ENCODE measurements around the gene ANXA3. TPM values are rescaled to one million over a fixed set of nuclear protein-coding genes. Genes with fewer than 3 reads are reported as not detected.

Gene ANXA3
- polyA plus RNA-seq, 1 of the 3 experiments (the other 2 are of a cell fraction), result 13.8 TPM

DNA sequence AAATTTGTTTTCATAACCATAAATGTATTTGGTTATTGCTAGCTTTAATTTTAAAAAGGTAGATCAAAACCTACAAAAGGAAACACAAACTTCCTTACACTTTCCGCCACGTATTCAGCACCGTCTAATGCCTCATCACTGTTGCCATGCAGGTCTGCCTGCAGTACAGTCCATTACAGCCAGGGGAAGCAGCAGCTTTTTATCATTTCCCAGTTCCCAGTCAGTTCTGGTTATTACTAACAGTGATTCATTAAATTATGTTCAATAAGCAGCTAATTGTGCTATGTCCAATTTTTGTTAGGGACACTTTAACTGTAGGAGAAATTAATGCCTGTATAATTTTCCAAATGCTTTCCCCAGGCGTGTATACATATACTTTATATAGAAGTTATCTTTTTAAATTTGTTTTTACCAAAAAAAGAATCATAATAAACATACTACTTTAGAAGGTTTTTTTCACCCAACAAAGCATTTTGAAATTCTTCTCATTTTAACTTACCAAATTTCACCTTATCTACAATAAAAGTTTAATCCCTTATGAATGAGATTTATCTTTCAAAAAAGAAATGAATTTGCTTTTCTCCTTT, 93.3 kb downstream of the ANXA3 start (continued):
- TF ChIP-seq EZH2phosphoT487 (IDR thresholded peaks at IDR 0.05; ENCODE audit: borderline replicate concordance, low read depth) (no peak), SIN3A (IDR thresholded peaks at IDR 0.05; ENCODE audit: borderline replicate concordance, low read depth, low read length) (peak; percentile 48; the same call in 1 of the 2 replicates), YY1 (IDR thresholded peaks at IDR 0.05; ENCODE audit: low read depth) (no peak), TAF1 (IDR thresholded peaks at IDR 0.05; ENCODE audit: borderline replicate concordance, low read depth, low read length) (no peak), RAD21 (IDR thresholded peaks at IDR 0.05; ENCODE audit: low read length) (peak; percentile 74), MXI1 (IDR thresholded peaks at IDR 0.05; ENCODE audit: low read depth, low read length) (no peak), NRF1 (IDR thresholded peaks at IDR 0.05; ENCODE audit: low read depth, low read length) (no peak)
- TF ChIP-seq, protein P1, sequence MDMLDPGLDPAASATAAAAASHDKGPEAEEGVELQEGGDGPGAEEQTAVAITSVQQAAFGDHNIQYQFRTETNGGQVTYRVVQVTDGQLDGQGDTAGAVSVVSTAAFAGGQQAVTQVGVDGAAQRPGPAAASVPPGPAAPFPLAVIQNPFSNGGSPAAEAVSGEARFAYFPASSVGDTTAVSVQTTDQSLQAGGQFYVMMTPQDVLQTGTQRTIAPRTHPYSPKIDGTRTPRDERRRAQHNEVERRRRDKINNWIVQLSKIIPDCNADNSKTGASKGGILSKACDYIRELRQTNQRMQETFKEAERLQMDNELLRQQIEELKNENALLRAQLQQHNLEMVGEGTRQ (IDR thresholded peaks at IDR 0.05; ENCODE audit: borderline replicate concordance, low read depth, low read length), result no peak
- TF ChIP-seq, protein P2, sequence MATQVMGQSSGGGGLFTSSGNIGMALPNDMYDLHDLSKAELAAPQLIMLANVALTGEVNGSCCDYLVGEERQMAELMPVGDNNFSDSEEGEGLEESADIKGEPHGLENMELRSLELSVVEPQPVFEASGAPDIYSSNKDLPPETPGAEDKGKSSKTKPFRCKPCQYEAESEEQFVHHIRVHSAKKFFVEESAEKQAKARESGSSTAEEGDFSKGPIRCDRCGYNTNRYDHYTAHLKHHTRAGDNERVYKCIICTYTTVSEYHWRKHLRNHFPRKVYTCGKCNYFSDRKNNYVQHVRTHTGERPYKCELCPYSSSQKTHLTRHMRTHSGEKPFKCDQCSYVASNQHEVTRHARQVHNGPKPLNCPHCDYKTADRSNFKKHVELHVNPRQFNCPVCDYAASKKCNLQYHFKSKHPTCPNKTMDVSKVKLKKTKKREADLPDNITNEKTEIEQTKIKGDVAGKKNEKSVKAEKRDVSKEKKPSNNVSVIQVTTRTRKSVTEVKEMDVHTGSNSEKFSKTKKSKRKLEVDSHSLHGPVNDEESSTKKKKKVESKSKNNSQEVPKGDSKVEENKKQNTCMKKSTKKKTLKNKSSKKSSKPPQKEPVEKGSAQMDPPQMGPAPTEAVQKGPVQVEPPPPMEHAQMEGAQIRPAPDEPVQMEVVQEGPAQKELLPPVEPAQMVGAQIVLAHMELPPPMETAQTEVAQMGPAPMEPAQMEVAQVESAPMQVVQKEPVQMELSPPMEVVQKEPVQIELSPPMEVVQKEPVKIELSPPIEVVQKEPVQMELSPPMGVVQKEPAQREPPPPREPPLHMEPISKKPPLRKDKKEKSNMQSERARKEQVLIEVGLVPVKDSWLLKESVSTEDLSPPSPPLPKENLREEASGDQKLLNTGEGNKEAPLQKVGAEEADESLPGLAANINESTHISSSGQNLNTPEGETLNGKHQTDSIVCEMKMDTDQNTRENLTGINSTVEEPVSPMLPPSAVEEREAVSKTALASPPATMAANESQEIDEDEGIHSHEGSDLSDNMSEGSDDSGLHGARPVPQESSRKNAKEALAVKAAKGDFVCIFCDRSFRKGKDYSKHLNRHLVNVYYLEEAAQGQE (IDR thresholded peaks at IDR 0.05; ENCODE audit: low read depth, low read length), result no peak
- TF ChIP-seq, protein P3, sequence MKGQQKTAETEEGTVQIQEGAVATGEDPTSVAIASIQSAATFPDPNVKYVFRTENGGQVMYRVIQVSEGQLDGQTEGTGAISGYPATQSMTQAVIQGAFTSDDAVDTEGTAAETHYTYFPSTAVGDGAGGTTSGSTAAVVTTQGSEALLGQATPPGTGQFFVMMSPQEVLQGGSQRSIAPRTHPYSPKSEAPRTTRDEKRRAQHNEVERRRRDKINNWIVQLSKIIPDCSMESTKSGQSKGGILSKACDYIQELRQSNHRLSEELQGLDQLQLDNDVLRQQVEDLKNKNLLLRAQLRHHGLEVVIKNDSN (IDR thresholded peaks at IDR 0.05; ENCODE audit: borderline replicate concordance, low read depth), result no peak
- TF ChIP-seq, protein P4, sequence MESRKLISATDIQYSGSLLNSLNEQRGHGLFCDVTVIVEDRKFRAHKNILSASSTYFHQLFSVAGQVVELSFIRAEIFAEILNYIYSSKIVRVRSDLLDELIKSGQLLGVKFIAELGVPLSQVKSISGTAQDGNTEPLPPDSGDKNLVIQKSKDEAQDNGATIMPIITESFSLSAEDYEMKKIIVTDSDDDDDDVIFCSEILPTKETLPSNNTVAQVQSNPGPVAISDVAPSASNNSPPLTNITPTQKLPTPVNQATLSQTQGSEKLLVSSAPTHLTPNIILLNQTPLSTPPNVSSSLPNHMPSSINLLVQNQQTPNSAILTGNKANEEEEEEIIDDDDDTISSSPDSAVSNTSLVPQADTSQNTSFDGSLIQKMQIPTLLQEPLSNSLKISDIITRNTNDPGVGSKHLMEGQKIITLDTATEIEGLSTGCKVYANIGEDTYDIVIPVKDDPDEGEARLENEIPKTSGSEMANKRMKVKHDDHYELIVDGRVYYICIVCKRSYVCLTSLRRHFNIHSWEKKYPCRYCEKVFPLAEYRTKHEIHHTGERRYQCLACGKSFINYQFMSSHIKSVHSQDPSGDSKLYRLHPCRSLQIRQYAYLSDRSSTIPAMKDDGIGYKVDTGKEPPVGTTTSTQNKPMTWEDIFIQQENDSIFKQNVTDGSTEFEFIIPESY (IDR thresholded peaks at IDR 0.05; ENCODE audit: borderline replicate concordance, low read depth), result no peak
- TF ChIP-seq, protein P5, sequence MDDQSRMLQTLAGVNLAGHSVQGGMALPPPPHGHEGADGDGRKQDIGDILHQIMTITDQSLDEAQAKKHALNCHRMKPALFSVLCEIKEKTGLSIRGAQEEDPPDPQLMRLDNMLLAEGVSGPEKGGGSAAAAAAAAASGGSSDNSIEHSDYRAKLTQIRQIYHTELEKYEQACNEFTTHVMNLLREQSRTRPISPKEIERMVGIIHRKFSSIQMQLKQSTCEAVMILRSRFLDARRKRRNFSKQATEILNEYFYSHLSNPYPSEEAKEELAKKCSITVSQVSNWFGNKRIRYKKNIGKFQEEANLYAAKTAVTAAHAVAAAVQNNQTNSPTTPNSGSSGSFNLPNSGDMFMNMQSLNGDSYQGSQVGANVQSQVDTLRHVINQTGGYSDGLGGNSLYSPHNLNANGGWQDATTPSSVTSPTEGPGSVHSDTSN (IDR thresholded peaks at IDR 0.05), result no peak
